IMR-90 (cell line): ENCODE measurements around the gene DZIP1. TPM values are rescaled to one million over a fixed set of nuclear protein-coding genes. Genes with fewer than 3 reads are reported as not detected.

ENCODE experiments used
- ATAC-seq: fragments of 200-7000 bp; cut with Tn5 transposase; 2 replicates; pipeline ENCODE4 v1.9.1; 2020; ENCODE audit warnings: low read depth, mild to moderate bottlenecking, moderate library complexity
- BruUV-seq: library from RNA; stranded (reverse); fragments of 400-500 nt; replicated peaks from 2 replicates; lab custom pipeline; 2021; lab: Mats Ljungman, UMichigan
- CTCF ChIA-PET: fragments of 300-600 bp; formaldehyde crosslinking; extraction: SDS; loops from one replicate; lab custom pipeline; 2021; ENCODE audit warnings: antibody characterized with exemption; lab: Yijun Ruan, JAX
- POLR2A ChIA-PET: fragments of 300-600 bp; sonication (Branson Sonifier 250); formaldehyde crosslinking; loops from one replicate; lab custom pipeline; 2022; ENCODE audit warnings: antibody characterized with exemption; ENCODE audit not compliant: unreplicated experiment; lab: Charles Lee
- DNase-seq: peaks from one replicate; pipeline ENCODE4 v3.0.0; 2013
- H2AFZ ChIP-seq: replicated peaks from 2 replicates; pipeline ENCODE3; 2013; ENCODE audit warnings: low read length, mild to moderate bottlenecking; ENCODE audit not compliant: poor library complexity
- H2AK5ac ChIP-seq: 2 replicates; pipeline ENCODE4 v1.6.1; 2013; ENCODE audit warnings: low read depth, low read length, inconsistent platforms
- H2AK9ac ChIP-seq: replicated peaks from 2 replicates; pipeline ENCODE3; 2013; ENCODE audit warnings: mild to moderate bottlenecking, low read depth, low read length, moderate library complexity; ENCODE audit not compliant: poor library complexity
- H2BK120ac ChIP-seq: 2 replicates; pipeline ENCODE4 v1.6.1; 2013; ENCODE audit warnings: low read depth, low read length, inconsistent platforms
- H2BK15ac ChIP-seq: 3 replicates; pipeline ENCODE4 v1.6.1; 2013; ENCODE audit warnings: low read depth, low read length, inconsistent platforms
- H2BK20ac ChIP-seq: 2 replicates; pipeline ENCODE4 v1.6.1; 2013; ENCODE audit warnings: low read depth, mild to moderate bottlenecking, inconsistent platforms, low read length, moderate library complexity
- H2BK5ac ChIP-seq: 2 replicates; pipeline ENCODE4 v1.6.1; 2013; ENCODE audit warnings: mild to moderate bottlenecking, low read depth, low read length, inconsistent platforms; ENCODE audit not compliant: poor library complexity, severe bottlenecking
- H3K14ac ChIP-seq: replicated peaks from 2 replicates; pipeline ENCODE4 v1.6.1; 2013; ENCODE audit warnings: low read depth, low read length, inconsistent platforms
- H3K18ac ChIP-seq: 2 replicates; pipeline ENCODE4 v1.6.1; 2013; ENCODE audit warnings: low read depth, low read length, control low read depth
- H3K23ac ChIP-seq: 2 replicates; pipeline ENCODE4 v1.6.1; 2013; ENCODE audit warnings: low read depth, low read length, inconsistent platforms
- H3K27ac ChIP-seq: 2 replicates; pipeline ENCODE4 v1.5.1; 2013; ENCODE audit warnings: mild to moderate bottlenecking, control low read depth, low read length; ENCODE audit not compliant: insufficient read depth
- H3K27me3 ChIP-seq: 2 replicates; pipeline ENCODE4 v1.6.1; 2013; ENCODE audit warnings: low read length; ENCODE audit not compliant: control insufficient read depth, insufficient read depth
- H3K36me3 ChIP-seq: 2 replicates; pipeline ENCODE4 v1.6.1; 2013; ENCODE audit warnings: low read length, mixed read lengths; ENCODE audit not compliant: control insufficient read depth, insufficient read depth
- H3K4ac ChIP-seq: 2 replicates; pipeline ENCODE4 v1.6.1; 2013; ENCODE audit warnings: low read depth, low read length, inconsistent platforms
- H3K4me1 ChIP-seq: 2 replicates; pipeline ENCODE4 v1.6.1; 2013; ENCODE audit warnings: low read length, mixed read lengths; ENCODE audit not compliant: control insufficient read depth, insufficient read depth
- H3K4me2 ChIP-seq: 2 replicates; pipeline ENCODE4 v1.6.1; 2013; ENCODE audit warnings: low read depth, mild to moderate bottlenecking, control low read depth, low read length, moderate library complexity
- H3K4me3 ChIP-seq: 2 replicates; pipeline ENCODE4 v1.5.1; 2013; ENCODE audit warnings: low read depth, mild to moderate bottlenecking, control low read depth, low read length, moderate library complexity; ENCODE audit not compliant: insufficient read depth
- H3K56ac ChIP-seq: 2 replicates; pipeline ENCODE4 v1.6.1; 2013; ENCODE audit warnings: low read length, inconsistent platforms; ENCODE audit not compliant: insufficient read depth; ENCODE audit errors: extremely low read depth
- H3K79me1 ChIP-seq, 2 experiments: 2 replicates each; pipeline ENCODE4 v1.6.1; 2013; ENCODE audit warnings: low read length in 2 of 2, inconsistent platforms in 1 of 2, low read depth in 1 of 2
- H3K9ac ChIP-seq: 2 replicates; pipeline ENCODE4 v1.6.1; 2013; ENCODE audit warnings: low read depth, low read length, control low read depth
- H3K9me1 ChIP-seq: 2 replicates; pipeline ENCODE4 v1.6.1; 2013; ENCODE audit warnings: low read length, inconsistent platforms; ENCODE audit not compliant: insufficient read depth
- H3K9me3 ChIP-seq: 2 replicates; pipeline ENCODE4 v1.6.1; 2013; ENCODE audit warnings: low read length; ENCODE audit not compliant: control insufficient read depth, insufficient read depth
- H4K20me1 ChIP-seq: 2 replicates; pipeline ENCODE4 v1.6.1; 2013; ENCODE audit warnings: low read length, inconsistent platforms; ENCODE audit not compliant: insufficient read depth
- H4K5ac ChIP-seq: 2 replicates; pipeline ENCODE4 v1.6.1; 2013; ENCODE audit warnings: mild to moderate bottlenecking, low read depth, low read length, control low read depth
- H4K8ac ChIP-seq, 2 experiments: 2 replicates each; pipeline ENCODE4 v1.6.1; 2013; ENCODE audit warnings: low read depth in 2 of 2, low read length in 2 of 2, control low read depth in 1 of 2, inconsistent platforms in 1 of 2
- H4K91ac ChIP-seq: 2 replicates; pipeline ENCODE4 v1.6.1; 2013; ENCODE audit warnings: low read depth, low read length, inconsistent platforms; ENCODE audit not compliant: insufficient read depth
- BHLHE40 ChIP-seq: fragments of 150-350 bp; IDR thresholded peaks from 2 replicates; pipeline ENCODE4 v1.6.1; 2016; ENCODE audit warnings: mild to moderate bottlenecking, low read depth, low read length
- CEBPB ChIP-seq: IDR thresholded peaks from 2 replicates; pipeline ENCODE4 v1.6.1; 2012; ENCODE audit warnings: low read depth, low read length, improper control_type of control experiment
- CHD1 ChIP-seq: IDR thresholded peaks from 2 replicates; pipeline ENCODE4 v1.6.1; 2012; ENCODE audit warnings: low read depth, low read length, improper control_type of control experiment
- FOS ChIP-seq: fragments of 150-350 bp; IDR thresholded peaks from 2 replicates; pipeline ENCODE4 v1.6.1; 2016; ENCODE audit warnings: low read depth, low read length
- MAFK ChIP-seq: IDR thresholded peaks from 2 replicates; pipeline ENCODE4 v1.6.1; 2012; ENCODE audit warnings: low read depth, low read length, improper control_type of control experiment
- MAZ ChIP-seq: IDR thresholded peaks from 2 replicates; pipeline ENCODE4 v1.6.1; 2012; ENCODE audit warnings: low read depth, mild to moderate bottlenecking, low read length, improper control_type of control experiment, moderate library complexity, borderline replicate concordance
- MXI1 ChIP-seq: IDR thresholded peaks from 2 replicates; pipeline ENCODE4 v1.6.1; 2012; ENCODE audit warnings: low read depth, mild to moderate bottlenecking, low read length, moderate library complexity, borderline replicate concordance
- NFE2L2 ChIP-seq: fragments of 150-350 bp; IDR thresholded peaks from 2 replicates; pipeline ENCODE4 v1.6.1; 2016; ENCODE audit warnings: low read depth, mild to moderate bottlenecking, low read length
- POLR2A ChIP-seq: IDR thresholded peaks from 2 replicates; pipeline ENCODE4 v1.6.1; 2012; ENCODE audit warnings: mild to moderate bottlenecking, low read depth, low read length
- RAD21 ChIP-seq: IDR thresholded peaks from 2 replicates; pipeline ENCODE4 v1.6.1; 2012; ENCODE audit warnings: low read length, improper control_type of control experiment
- RCOR1 ChIP-seq: IDR thresholded peaks from 2 replicates; pipeline ENCODE4 v1.6.1; 2012; ENCODE audit warnings: mild to moderate bottlenecking, low read length, improper control_type of control experiment; ENCODE audit not compliant: insufficient replicate concordance
- RFX5 ChIP-seq: IDR thresholded peaks from 2 replicates; pipeline ENCODE4 v1.8.0; 2012; ENCODE audit warnings: low read depth, mild to moderate bottlenecking, low read length, moderate library complexity
- SMC3 ChIP-seq: fragments of 150-350 bp; IDR thresholded peaks from 2 replicates; pipeline ENCODE4 v1.6.1; 2016; ENCODE audit warnings: low read depth, mild to moderate bottlenecking, antibody characterized with exemption, low read length, moderate library complexity
- WGBS, 2 experiments: methylation state at CpG; one replicate each; pipeline versions ENCODE4 v1.1.5 to v1.1.7; 2013; ENCODE audit warnings: missing lambda C conversion rate in 2 of 2; ENCODE audit not compliant: insufficient read length in 1 of 2; ENCODE audit errors: extremely low coverage in 2 of 2; 5-methylcytosine and 5-hydroxymethylcytosine counted together
- dilution Hi-C: fragments of 300-500 bp; cut with HindIII; formaldehyde crosslinking; loops from one replicate; pipeline ENCODE4 v1.14.3; 2018; ENCODE audit warnings: low sequenced_read_pairs; ENCODE audit not compliant: unreplicated experiment
- in situ Hi-C: fragments of 300-500 bp; cut with MboI; formaldehyde crosslinking; loops from 3 replicates; pipeline ENCODE4 v1.14.3; 2019; ENCODE audit warnings: low sequenced_read_pairs, inconsistent platforms, mixed read lengths
- intact Hi-C: fragments of 100-400 bp; cut with micrococcal nuclease; formaldehyde crosslinking; loops from 2 replicates; pipeline ENCODE4 v1.10.0; 2022
- polyA plus RNA-seq, 3 experiments: library from polyadenylated mRNA; depleted of rRNA; stranded (reverse); fragments of >200 nt; gene quantifications; 2 replicates each; pipeline ENCODE4 v1.2.3, GENCODE V29; 2012; ENCODE audit warnings: low replicate concordance in 1 of 3
- total RNA-seq: library from RNA; depleted of rRNA; stranded (reverse); fragments of >200 nt; gene quantifications from 2 replicates; pipeline ENCODE4 v1.2.3, GENCODE V29; 2012
- TF ChIP-seq, protein P1 (sequence below): fragments of 150-350 bp; IDR thresholded peaks from 2 replicates; pipeline ENCODE4 v1.6.1; 2016; ENCODE audit warnings: low read depth, mild to moderate bottlenecking, low read length, moderate library complexity, borderline replicate concordance
- TF ChIP-seq, protein P2 (sequence below): fragments of 150-350 bp; IDR thresholded peaks from 2 replicates; pipeline ENCODE4 v1.6.1; 2017; ENCODE audit warnings: mild to moderate bottlenecking, antibody characterized with exemption, low read length, low read depth
- TF ChIP-seq, protein P3 (sequence below): conservative IDR thresholded peaks from 2 replicates; pipeline ENCODE4 v1.5.1; 2012; ENCODE audit warnings: mild to moderate bottlenecking, low read depth, low read length, improper control_type of control experiment

Gene DZIP1
- total and polyA plus RNA-seq, 2 of the 4 experiments (the other 2 are of a cell fraction), result 12.2 to 15.9 TPM

DNA sequence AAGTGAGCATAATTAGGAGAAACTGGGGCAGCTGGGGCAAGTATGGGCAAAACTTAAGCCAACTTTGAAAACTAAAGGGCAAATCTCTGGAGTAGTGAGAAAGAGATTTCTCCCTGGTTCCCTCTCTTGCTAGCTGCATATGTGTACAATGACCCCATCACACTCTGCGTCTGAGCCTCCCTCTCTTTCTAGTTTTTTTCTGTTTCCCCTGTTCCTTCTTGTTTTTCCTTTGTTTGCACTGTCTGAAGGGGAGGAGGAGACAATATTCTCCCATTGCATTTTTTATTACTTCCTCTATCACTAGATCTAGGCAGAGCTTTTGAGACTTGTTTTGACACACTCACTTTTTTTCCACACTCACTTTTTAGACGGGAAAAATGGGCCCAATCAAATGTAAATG, 103.2 kb downstream of the DZIP1 start:
- Histone ChIP-seq H4K20me1 (no peaks in the 10 kb centered on the region), H4K91ac (no peak overlapping the region), H3K79me1 (no peaks in the 10 kb centered on the region), H2BK120ac (no peak overlapping the region), H3K9me3 (no peaks in the 10 kb centered on the region), H2BK15ac (no peak overlapping the region), H2AK9ac (no peak overlapping the region), H3K4me2 (no peak overlapping the region), H3K9ac (no peak overlapping the region), H3K23ac (no peak overlapping the region), H2BK5ac (no peak overlapping the region), H2AK5ac (no peak overlapping the region), H3K18ac (no peak overlapping the region), H3K27ac (no peak overlapping the region), H3K27me3 (peaks cover 19% of the 10 kb centered on the region), H3K36me3 (no peaks in the 10 kb centered on the region), H3K14ac (no peak overlapping the region), H3K9me1 (no peaks in the 10 kb centered on the region), H3K56ac (no peak overlapping the region), H3K4me3 (no peak overlapping the region), H2BK20ac (no peak overlapping the region), H3K4ac (no peak overlapping the region), H3K4me1 (no peaks in the 10 kb centered on the region), H4K5ac (no peak overlapping the region), H4K8ac (no peak overlapping the region), H2AFZ (no peak overlapping the region)
- ChIA-PET CTCF (interaction anchor here (1.4 kb wide), 1 partner anchor 22 kb away, joined by 4 read pairs; no protein-coding TSS in a partner anchor), POLR2A (no interaction called here)
- dilution Hi-C loops, result no loop called here
- WGBS, 2 experiments, result no CpG with 5 or more reads among the region's 2 CpGs
- no peak for ATAC-seq
- in situ Hi-C loops, result no loop called here
- DNase-seq, result no peak
- intact Hi-C loops, result no loop called here
- no peak for TF ChIP-seq RCOR1
- TF ChIP-seq CHD1, result no peak
- no peak for TF ChIP-seq CEBPB
- TF ChIP-seq, protein P1, sequence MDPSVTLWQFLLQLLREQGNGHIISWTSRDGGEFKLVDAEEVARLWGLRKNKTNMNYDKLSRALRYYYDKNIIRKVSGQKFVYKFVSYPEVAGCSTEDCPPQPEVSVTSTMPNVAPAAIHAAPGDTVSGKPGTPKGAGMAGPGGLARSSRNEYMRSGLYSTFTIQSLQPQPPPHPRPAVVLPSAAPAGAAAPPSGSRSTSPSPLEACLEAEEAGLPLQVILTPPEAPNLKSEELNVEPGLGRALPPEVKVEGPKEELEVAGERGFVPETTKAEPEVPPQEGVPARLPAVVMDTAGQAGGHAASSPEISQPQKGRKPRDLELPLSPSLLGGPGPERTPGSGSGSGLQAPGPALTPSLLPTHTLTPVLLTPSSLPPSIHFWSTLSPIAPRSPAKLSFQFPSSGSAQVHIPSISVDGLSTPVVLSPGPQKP, result no peak
- no peak for TF ChIP-seq BHLHE40
- no peak for TF ChIP-seq MAZ
- no peak for TF ChIP-seq MAFK
- TF ChIP-seq POLR2A, result no peak
- TF ChIP-seq MXI1, result no peak
- TF ChIP-seq, protein P2, sequence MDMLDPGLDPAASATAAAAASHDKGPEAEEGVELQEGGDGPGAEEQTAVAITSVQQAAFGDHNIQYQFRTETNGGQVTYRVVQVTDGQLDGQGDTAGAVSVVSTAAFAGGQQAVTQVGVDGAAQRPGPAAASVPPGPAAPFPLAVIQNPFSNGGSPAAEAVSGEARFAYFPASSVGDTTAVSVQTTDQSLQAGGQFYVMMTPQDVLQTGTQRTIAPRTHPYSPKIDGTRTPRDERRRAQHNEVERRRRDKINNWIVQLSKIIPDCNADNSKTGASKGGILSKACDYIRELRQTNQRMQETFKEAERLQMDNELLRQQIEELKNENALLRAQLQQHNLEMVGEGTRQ, result no peak
- TF ChIP-seq SMC3, result no peak
- no peak for TF ChIP-seq NFE2L2
- TF ChIP-seq FOS, result no peak
- TF ChIP-seq, protein P3, sequence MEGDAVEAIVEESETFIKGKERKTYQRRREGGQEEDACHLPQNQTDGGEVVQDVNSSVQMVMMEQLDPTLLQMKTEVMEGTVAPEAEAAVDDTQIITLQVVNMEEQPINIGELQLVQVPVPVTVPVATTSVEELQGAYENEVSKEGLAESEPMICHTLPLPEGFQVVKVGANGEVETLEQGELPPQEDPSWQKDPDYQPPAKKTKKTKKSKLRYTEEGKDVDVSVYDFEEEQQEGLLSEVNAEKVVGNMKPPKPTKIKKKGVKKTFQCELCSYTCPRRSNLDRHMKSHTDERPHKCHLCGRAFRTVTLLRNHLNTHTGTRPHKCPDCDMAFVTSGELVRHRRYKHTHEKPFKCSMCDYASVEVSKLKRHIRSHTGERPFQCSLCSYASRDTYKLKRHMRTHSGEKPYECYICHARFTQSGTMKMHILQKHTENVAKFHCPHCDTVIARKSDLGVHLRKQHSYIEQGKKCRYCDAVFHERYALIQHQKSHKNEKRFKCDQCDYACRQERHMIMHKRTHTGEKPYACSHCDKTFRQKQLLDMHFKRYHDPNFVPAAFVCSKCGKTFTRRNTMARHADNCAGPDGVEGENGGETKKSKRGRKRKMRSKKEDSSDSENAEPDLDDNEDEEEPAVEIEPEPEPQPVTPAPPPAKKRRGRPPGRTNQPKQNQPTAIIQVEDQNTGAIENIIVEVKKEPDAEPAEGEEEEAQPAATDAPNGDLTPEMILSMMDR, result no peak
- no peak for TF ChIP-seq RFX5
- no peak for TF ChIP-seq RAD21
- no TSS peak for BruUV-seq
